ENCODE measurements around the gene KIR3DL2.

- TF ChIP-seq CTCF (IDR thresholded peaks at IDR 0.05) (no peak), POLR2A (IDR thresholded peaks at IDR 0.05) (no peak)
These were observed 53.1 kb downstream of the KIR3DL2 start for GRCh38 chr19:54903303-54903702.
